GM12878 (cell line): Measurements from ENCODE around the gene LAMP1. TPM values are rescaled to one million over a fixed set of nuclear protein-coding genes. Genes with fewer than 3 reads are reported as not detected.

Experiments
- ATAC-seq: fragments of 200-7000 bp; cut with Tn5 transposase; 3 replicates; pipeline ENCODE4 v1.9.1; 2020; ENCODE audit warnings: mild to moderate bottlenecking, moderate library complexity
- BruUV-seq: library from RNA; stranded (reverse); fragments of 400-500 nt; replicated peaks from 2 replicates; lab custom pipeline; 2021; lab: Mats Ljungman, UMichigan
- CTCF ChIA-PET: fragments of 300-600 bp; sonication (Branson Sonifier 250); formaldehyde crosslinking; extraction: SDS; loops from one replicate; lab custom pipeline; 2021; ENCODE audit warnings: inconsistent platforms; lab: Yijun Ruan, JAX
- POLR2A ChIA-PET: fragments of 350-600 bp; formaldehyde crosslinking; extraction: SDS; loops from one replicate; lab custom pipeline; 2021; ENCODE audit warnings: inconsistent platforms; lab: Charles Lee
- RAD21 ChIA-PET: fragments of 300-600 bp; sonication (Branson Sonifier 250); formaldehyde crosslinking; loops from one replicate; lab custom pipeline; 2023; ENCODE audit warnings: antibody characterized with exemption; ENCODE audit not compliant: unreplicated experiment; lab: Charles Lee
- SMC1A ChIA-PET: fragments of 300-600 bp; sonication (Branson Sonifier 250); formaldehyde crosslinking; loops from one replicate; lab custom pipeline; 2023; ENCODE audit not compliant: unreplicated experiment, uncharacterized antibody; lab: Charles Lee
- DNase-seq: peaks from one replicate; pipeline ENCODE4 v3.0.0-alpha.2; 2011; ENCODE audit warnings: low read depth, low spot score
- FAIRE-seq: peaks from 3 replicates; lab custom pipeline; 2011; peaks lifted over from hg19 to GRCh38; lab: Jason Lieb, UNC
- H2AFZ ChIP-seq: 2 replicates; pipeline ENCODE4 v1.6.0; 2011; ENCODE audit warnings: low read depth, low read length, control low read depth; ENCODE audit not compliant: control insufficient read depth
- H3K27ac ChIP-seq: 2 replicates; pipeline ENCODE4 v1.5.1; 2011; ENCODE audit warnings: control low read depth; ENCODE audit not compliant: control insufficient read depth, insufficient read depth
- H3K27me3 ChIP-seq, 2 experiments: replicated peaks in 1 of 2; 2 replicates each; pipeline versions ENCODE4 v1.6.0 to v1.6.1; 2011; ENCODE audit warnings: low read length in 1 of 2; ENCODE audit not compliant: control insufficient read depth in 2 of 2, insufficient read depth in 2 of 2
- H3K36me3 ChIP-seq, 2 experiments: 2 replicates each; pipeline ENCODE4 v1.5.1; 2011; ENCODE audit warnings: low read length in 1 of 2; ENCODE audit not compliant: control insufficient read depth in 2 of 2, insufficient read depth in 2 of 2
- H3K4me1 ChIP-seq: 2 replicates; pipeline ENCODE4 v1.6.1; 2011; ENCODE audit warnings: mild to moderate bottlenecking, low read length, moderate library complexity, mixed read lengths; ENCODE audit not compliant: control insufficient read depth, insufficient read depth
- H3K4me2 ChIP-seq: 2 replicates; pipeline ENCODE4 v1.6.0; 2011; ENCODE audit warnings: control low read depth; ENCODE audit not compliant: control insufficient read depth, insufficient read depth
- H3K4me3 ChIP-seq: fragments of 200-600 bp; sonication (generic); 2 replicates; pipeline ENCODE4 v1.5.1; 2016
- H3K79me2 ChIP-seq: 2 replicates; pipeline ENCODE4 v1.6.0; 2011; ENCODE audit warnings: low read length; ENCODE audit not compliant: control insufficient read depth, insufficient read depth
- H3K9ac ChIP-seq: 2 replicates; pipeline ENCODE4 v1.8.0; 2011; ENCODE audit warnings: low read length, control low read depth, mixed read lengths; ENCODE audit not compliant: control insufficient read depth, insufficient read depth
- H3K9me3 ChIP-seq: replicated peaks from 3 replicates; pipeline ENCODE4 v1.5.1; 2011; ENCODE audit warnings: mild to moderate bottlenecking, low read length; ENCODE audit not compliant: control insufficient read depth, insufficient read depth
- H4K20me1 ChIP-seq: 2 replicates; pipeline ENCODE4 v1.6.0; 2011; ENCODE audit not compliant: control insufficient read depth, insufficient read depth
- CBFB ChIP-seq: IDR thresholded peaks from 2 replicates; pipeline ENCODE4 v1.6.1; 2016; ENCODE audit warnings: antibody characterized with exemption, low read depth
- CHD1 ChIP-seq: IDR thresholded peaks from 2 replicates; pipeline ENCODE4 v1.6.1; 2012; ENCODE audit warnings: low read depth, low read length, improper control_type of control experiment
- TCF12 ChIP-seq: IDR thresholded peaks from 2 replicates; pipeline ENCODE4 v1.6.1; 2011; ENCODE audit warnings: low read depth, mild to moderate bottlenecking, low read length
- ZNF207 ChIP-seq: fragments of 450-650 bp; IDR thresholded peaks from 2 replicates; pipeline ENCODE4 v1.6.1; 2014; ENCODE audit warnings: antibody characterized with exemption, mild to moderate bottlenecking, borderline replicate concordance
- WGBS: methylation state at CpG from one replicate; pipeline ENCODE4 v1.1.6; 2016; ENCODE audit warnings: low lambda C conversion rate; ENCODE audit not compliant: insufficient replicate concordance, insufficient coverage; ENCODE audit errors: missing lambda C conversion rate; 5-methylcytosine and 5-hydroxymethylcytosine counted together
- in situ Hi-C: fragments of 300-500 bp; cut with MboI; formaldehyde crosslinking; loops from 9 replicates; pipeline ENCODE4 v1.14.3; 2018; ENCODE audit warnings: mixed read lengths
- intact Hi-C: fragments of 100-400 bp; cut with micrococcal nuclease; formaldehyde crosslinking; loops from one replicate; pipeline ENCODE4 v1.14.2; 2022; ENCODE audit not compliant: unreplicated experiment
- polyA plus RNA-seq, 11 experiments: library from polyadenylated mRNA; depleted of rRNA in 4 of 11; unstranded in 6 of 11; stranded (reverse) in 5 of 11; fragments of >200 nt; fragmentation: Nextera tagmentation in 4 of 11; fragmentation: Illumina TruSeq in 1 of 11; extraction: Ambion mirVana in 4 of 11; extraction: Trizol in 1 of 11; gene quantifications; 1 replicate in 1 of 11; 2 replicates in 10 of 11; pipeline versions ENCODE4 v1.2.1 to v1.2.3, GENCODE V29; 2011 to 2016; ENCODE audit warnings: inconsistent platforms in 2 of 11, missing spikeins in 2 of 11, low read depth in 1 of 11
- total RNA-seq, 4 experiments: library from RNA; depleted of rRNA in 3 of 4; stranded (reverse); fragments of >200 nt in 3 of 4; fragmentation: Illumina TruSeq in 1 of 4; extraction: Trizol in 1 of 4; gene quantifications; 2 replicates each; pipeline versions ENCODE4 v1.2.1 to v1.2.3, GENCODE V29; 2013 to 2021
- TF ChIP-seq, protein P1 (sequence below): fragments of 450-650 bp; formaldehyde crosslinking; IDR thresholded peaks from 2 replicates; pipeline ENCODE4 v1.4.0; 2020; ENCODE audit warnings: mild to moderate bottlenecking, moderate library complexity
- TF ChIP-seq, protein P2 (sequence below), 3 experiments: IDR thresholded peaks in 2 of 3; conservative IDR thresholded peaks in 1 of 3; 2 replicates each; pipeline ENCODE4 v1.5.1; 2011; ENCODE audit warnings: low read depth in 3 of 3, low read length in 3 of 3, mild to moderate bottlenecking in 3 of 3, control low read depth in 2 of 3, moderate library complexity in 2 of 3, inconsistent platforms in 1 of 3, mixed read lengths in 1 of 3; ENCODE audit not compliant: control insufficient read depth in 2 of 3, insufficient read depth in 1 of 3; ENCODE audit errors: extremely low read depth in 1 of 3
- TF ChIP-seq, protein P3 (sequence below): fragments of 450-650 bp; formaldehyde crosslinking; IDR thresholded peaks from 2 replicates; pipeline ENCODE4 v1.5.0; 2022; ENCODE audit warnings: mild to moderate bottlenecking, missing genetic modification characterization
- TF ChIP-seq, protein P4 (sequence below): fragments of 450-650 bp; IDR thresholded peaks from 2 replicates; pipeline ENCODE4 v1.6.1; 2016; ENCODE audit warnings: mild to moderate bottlenecking
- TF ChIP-seq, protein P5 (sequence below): fragments of 150-350 bp; IDR thresholded peaks from 2 replicates; pipeline ENCODE4 v1.6.1; 2016; ENCODE audit warnings: low read depth, low read length

Gene LAMP1
- total and polyA plus RNA-seq, 10 of the 15 experiments (the other 5 are each of a cell fraction or from before 2014, with no cell fraction given), result 2.5 to 83.0 (median 32.7) TPM

DNA sequence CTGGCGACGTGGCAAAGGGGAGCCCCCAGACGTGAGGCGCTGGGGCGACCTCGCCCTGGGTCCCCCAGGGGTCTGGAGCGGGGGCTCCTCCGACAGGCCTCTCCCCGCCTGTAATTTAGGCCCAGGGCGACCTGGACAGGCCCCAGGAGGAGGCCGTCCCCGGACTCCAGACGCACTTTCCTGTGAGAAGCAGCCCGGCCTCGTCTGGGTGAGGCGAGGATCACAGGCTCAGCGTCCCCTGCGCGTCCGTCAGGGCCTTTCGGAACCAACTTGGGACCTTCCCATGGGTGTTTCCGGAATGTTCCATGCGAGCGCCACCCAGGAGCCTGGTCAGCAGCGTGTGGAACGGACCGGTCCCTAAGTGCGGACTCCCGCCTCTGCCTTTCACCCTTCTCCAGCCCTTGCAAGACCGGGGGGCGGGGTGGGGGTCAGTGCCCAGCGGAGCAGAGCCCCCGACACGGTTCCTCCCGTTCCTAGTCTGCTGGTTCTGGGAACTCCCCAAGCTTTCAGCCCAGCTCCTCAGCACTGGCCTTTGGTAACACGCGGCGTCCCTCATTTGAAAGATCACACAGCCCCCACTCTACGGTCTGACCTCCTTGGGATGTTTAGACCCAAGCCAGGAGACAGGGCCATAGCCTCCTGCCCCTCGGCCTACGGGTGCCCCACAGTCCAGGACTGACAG is 68.0 kb downstream of the LAMP1 start:
- POLR2A ChIA-PET, result no interaction called here
- Histone ChIP-seq H4K20me1 (no peaks in the 10 kb centered on the region), H3K4me3 (no peak overlapping the region), H3K4me2 (no peak overlapping the region), H3K27me3 (peaks cover 0 to 5% of the 10 kb centered on the region in 2 experiments; a peak in 2 of 4 replicates), H3K27ac (no peak overlapping the region), H3K4me1 (no peaks in the 10 kb centered on the region), H2AFZ (no peak overlapping the region), H3K9me3 (no peaks in the 10 kb centered on the region), H3K9ac (no peak overlapping the region), H3K36me3 (no peaks in the 10 kb centered on the region), H3K79me2 (no peaks in the 10 kb centered on the region)
- RAD21 ChIA-PET, result no interaction called here
- WGBS, result 70% methylated on average over 38 of the region's 41 CpGs
- no peak for FAIRE-seq
- CTCF ChIA-PET, result no interaction called here
- SMC1A ChIA-PET, result no interaction called here
- no TSS peak for BruUV-seq
- no peak for ATAC-seq
- no peak for DNase-seq
- in situ Hi-C loops (no loop called here), intact Hi-C loops (no loop called here)
- TF ChIP-seq, protein P1, sequence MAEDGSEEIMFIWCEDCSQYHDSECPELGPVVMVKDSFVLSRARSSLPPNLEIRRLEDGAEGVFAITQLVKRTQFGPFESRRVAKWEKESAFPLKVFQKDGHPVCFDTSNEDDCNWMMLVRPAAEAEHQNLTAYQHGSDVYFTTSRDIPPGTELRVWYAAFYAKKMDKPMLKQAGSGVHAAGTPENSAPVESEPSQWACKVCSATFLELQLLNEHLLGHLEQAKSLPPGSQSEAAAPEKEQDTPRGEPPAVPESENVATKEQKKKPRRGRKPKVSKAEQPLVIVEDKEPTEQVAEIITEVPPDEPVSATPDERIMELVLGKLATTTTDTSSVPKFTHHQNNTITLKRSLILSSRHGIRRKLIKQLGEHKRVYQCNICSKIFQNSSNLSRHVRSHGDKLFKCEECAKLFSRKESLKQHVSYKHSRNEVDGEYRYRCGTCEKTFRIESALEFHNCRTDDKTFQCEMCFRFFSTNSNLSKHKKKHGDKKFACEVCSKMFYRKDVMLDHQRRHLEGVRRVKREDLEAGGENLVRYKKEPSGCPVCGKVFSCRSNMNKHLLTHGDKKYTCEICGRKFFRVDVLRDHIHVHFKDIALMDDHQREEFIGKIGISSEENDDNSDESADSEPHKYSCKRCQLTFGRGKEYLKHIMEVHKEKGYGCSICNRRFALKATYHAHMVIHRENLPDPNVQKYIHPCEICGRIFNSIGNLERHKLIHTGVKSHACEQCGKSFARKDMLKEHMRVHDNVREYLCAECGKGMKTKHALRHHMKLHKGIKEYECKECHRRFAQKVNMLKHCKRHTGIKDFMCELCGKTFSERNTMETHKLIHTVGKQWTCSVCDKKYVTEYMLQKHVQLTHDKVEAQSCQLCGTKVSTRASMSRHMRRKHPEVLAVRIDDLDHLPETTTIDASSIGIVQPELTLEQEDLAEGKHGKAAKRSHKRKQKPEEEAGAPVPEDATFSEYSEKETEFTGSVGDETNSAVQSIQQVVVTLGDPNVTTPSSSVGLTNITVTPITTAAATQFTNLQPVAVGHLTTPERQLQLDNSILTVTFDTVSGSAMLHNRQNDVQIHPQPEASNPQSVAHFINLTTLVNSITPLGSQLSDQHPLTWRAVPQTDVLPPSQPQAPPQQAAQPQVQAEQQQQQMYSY, result no peak
- TF ChIP-seq, protein P2, sequence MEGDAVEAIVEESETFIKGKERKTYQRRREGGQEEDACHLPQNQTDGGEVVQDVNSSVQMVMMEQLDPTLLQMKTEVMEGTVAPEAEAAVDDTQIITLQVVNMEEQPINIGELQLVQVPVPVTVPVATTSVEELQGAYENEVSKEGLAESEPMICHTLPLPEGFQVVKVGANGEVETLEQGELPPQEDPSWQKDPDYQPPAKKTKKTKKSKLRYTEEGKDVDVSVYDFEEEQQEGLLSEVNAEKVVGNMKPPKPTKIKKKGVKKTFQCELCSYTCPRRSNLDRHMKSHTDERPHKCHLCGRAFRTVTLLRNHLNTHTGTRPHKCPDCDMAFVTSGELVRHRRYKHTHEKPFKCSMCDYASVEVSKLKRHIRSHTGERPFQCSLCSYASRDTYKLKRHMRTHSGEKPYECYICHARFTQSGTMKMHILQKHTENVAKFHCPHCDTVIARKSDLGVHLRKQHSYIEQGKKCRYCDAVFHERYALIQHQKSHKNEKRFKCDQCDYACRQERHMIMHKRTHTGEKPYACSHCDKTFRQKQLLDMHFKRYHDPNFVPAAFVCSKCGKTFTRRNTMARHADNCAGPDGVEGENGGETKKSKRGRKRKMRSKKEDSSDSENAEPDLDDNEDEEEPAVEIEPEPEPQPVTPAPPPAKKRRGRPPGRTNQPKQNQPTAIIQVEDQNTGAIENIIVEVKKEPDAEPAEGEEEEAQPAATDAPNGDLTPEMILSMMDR (IDR thresholded peaks at IDR 0.05 in 2 of 3, conservative IDR thresholded peaks at IDR 0.05 in 1 of 3; ENCODE audit: control insufficient read depth in 2 of 3, extremely low read depth in 1 of 3, insufficient read depth in 1 of 3, low read depth in 3 of 3, low read length in 3 of 3), result no peak
- TF ChIP-seq, protein P3, sequence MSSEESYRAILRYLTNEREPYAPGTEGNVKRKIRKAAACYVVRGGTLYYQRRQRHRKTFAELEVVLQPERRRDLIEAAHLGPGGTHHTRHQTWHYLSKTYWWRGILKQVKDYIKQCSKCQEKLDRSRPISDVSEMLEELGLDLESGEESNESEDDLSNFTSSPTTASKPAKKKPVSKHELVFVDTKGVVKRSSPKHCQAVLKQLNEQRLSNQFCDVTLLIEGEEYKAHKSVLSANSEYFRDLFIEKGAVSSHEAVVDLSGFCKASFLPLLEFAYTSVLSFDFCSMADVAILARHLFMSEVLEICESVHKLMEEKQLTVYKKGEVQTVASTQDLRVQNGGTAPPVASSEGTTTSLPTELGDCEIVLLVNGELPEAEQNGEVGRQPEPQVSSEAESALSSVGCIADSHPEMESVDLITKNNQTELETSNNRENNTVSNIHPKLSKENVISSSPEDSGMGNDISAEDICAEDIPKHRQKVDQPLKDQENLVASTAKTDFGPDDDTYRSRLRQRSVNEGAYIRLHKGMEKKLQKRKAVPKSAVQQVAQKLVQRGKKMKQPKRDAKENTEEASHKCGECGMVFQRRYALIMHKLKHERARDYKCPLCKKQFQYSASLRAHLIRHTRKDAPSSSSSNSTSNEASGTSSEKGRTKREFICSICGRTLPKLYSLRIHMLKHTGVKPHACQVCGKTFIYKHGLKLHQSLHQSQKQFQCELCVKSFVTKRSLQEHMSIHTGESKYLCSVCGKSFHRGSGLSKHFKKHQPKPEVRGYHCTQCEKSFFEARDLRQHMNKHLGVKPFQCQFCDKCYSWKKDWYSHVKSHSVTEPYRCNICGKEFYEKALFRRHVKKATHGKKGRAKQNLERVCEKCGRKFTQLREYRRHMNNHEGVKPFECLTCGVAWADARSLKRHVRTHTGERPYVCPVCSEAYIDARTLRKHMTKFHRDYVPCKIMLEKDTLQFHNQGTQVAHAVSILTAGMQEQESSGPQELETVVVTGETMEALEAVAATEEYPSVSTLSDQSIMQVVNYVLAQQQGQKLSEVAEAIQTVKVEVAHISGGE (CRISPR knock-in tag), result no peak
- TF ChIP-seq CBFB, result no peak
- TF ChIP-seq ZNF207, result no peak
- no peak for TF ChIP-seq CHD1
- no peak for TF ChIP-seq TCF12
- TF ChIP-seq, protein P4, sequence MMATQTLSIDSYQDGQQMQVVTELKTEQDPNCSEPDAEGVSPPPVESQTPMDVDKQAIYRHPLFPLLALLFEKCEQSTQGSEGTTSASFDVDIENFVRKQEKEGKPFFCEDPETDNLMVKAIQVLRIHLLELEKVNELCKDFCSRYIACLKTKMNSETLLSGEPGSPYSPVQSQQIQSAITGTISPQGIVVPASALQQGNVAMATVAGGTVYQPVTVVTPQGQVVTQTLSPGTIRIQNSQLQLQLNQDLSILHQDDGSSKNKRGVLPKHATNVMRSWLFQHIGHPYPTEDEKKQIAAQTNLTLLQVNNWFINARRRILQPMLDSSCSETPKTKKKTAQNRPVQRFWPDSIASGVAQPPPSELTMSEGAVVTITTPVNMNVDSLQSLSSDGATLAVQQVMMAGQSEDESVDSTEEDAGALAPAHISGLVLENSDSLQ, result no peak
- TF ChIP-seq, protein P5, sequence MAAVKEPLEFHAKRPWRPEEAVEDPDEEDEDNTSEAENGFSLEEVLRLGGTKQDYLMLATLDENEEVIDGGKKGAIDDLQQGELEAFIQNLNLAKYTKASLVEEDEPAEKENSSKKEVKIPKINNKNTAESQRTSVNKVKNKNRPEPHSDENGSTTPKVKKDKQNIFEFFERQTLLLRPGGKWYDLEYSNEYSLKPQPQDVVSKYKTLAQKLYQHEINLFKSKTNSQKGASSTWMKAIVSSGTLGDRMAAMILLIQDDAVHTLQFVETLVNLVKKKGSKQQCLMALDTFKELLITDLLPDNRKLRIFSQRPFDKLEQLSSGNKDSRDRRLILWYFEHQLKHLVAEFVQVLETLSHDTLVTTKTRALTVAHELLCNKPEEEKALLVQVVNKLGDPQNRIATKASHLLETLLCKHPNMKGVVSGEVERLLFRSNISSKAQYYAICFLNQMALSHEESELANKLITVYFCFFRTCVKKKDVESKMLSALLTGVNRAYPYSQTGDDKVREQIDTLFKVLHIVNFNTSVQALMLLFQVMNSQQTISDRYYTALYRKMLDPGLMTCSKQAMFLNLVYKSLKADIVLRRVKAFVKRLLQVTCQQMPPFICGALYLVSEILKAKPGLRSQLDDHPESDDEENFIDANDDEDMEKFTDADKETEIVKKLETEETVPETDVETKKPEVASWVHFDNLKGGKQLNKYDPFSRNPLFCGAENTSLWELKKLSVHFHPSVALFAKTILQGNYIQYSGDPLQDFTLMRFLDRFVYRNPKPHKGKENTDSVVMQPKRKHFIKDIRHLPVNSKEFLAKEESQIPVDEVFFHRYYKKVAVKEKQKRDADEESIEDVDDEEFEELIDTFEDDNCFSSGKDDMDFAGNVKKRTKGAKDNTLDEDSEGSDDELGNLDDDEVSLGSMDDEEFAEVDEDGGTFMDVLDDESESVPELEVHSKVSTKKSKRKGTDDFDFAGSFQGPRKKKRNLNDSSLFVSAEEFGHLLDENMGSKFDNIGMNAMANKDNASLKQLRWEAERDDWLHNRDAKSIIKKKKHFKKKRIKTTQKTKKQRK, result no peak
